ENCODE results near the gene MVK. TPM values are rescaled to one million over a fixed set of nuclear protein-coding genes. Genes with fewer than 3 reads are reported as not detected.

MVK gene
- total RNA-seq, 1 donor from 2014 or later, result 13.0 TPM

DNA sequence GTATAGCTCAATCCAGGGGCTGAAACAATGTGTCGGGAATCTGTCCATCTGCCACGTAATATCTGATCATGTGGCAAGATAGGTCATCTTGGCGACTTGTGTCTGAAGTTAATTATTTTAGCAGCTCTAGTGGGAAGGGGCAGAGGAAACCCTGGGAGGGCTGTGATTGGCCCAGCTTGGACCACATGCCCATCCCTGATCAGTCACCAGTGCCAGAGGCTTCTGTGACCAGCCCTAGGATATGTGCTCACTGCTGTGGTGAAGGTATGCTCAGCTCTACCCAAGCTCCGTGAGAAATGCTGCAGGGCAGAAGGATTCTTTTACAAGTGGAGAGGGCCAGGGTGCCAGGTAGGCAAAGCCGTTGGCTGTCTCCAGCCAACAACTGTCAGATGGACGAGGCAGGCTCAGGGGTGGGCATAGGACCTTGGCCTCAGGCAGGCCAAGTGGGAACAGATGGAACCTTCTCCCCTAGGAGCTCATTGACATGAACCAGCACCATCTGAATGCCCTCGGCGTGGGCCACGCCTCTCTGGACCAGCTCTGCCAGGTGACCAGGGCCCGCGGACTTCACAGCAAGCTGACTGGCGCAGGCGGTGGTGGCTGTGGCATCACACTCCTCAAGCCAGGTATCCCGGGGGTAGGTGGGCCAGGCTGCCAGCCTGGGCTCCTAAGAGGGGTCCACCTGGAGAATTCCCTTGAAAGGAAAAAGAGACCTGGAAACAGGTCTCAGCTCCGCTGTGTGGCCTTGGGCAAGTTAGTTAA, 21.1 kb downstream of the MVK start:
- peaks cover 38 to 42% (median 38%) of the 10 kb centered on the region in 3 donors for H3K4me1 ChIP-seq (ENCODE audit: control insufficient read depth in 3 of 3, insufficient read depth in 3 of 3, low read length in 3 of 3)
- H3K9ac ChIP-seq (ENCODE audit: low read depth in 1 of 3, low read length in 3 of 3), result peak overlapping the region in 1 of 3 donors; percentile 3
- no peaks in the 10 kb centered on the region for H3K27me3 ChIP-seq (ENCODE audit: control insufficient read depth in 3 of 3, insufficient read depth in 3 of 3, low read length in 3 of 3)
- H3K27ac ChIP-seq (ENCODE audit: low read depth, low read length), result peak overlapping the region; percentile 28
- peaks cover 0 to 9% (median 0%) of the 10 kb centered on the region in 3 donors for H3K36me3 ChIP-seq (ENCODE audit: control insufficient read depth in 3 of 3, insufficient read depth in 3 of 3, low read length in 3 of 3)
- H3K9me3 ChIP-seq (ENCODE audit: control insufficient read depth in 3 of 3, low read length in 3 of 3), result no peaks in the 10 kb centered on the region
- H3K4me3 ChIP-seq (ENCODE audit: low read length in 3 of 3), result no peak overlapping the region

DNA sequence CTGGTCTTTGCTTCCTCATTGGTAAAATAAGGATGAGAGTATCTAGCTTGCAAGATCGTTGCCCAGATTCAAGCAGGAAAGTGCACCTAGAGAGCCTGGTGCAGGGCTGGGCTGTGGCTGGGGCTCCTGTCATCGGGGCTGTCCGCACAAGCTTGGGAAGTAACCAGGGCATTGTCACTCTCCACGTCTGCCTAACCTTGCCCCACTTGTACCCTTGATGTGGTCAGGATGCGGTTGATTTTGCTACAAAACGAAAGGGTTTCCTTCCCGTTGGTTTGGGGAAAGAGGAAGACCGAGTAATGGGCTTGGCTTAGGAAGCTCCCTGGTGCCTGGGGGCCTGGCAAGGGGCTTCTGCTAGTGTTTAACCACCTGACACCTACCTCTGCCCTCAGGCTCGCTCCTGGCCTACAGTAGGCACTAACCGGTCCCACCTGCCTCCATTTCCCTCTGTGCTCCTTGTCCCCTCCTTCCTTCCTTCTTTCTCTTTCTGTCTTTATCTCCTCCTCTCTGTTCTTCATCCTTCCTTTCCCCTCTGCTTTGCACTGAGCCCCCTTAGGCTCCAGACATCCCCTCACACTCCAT, 21.8 kb downstream of the MVK start:
- Histone ChIP-seq H3K9ac (ENCODE audit: low read depth in 1 of 3, low read length in 3 of 3) (no peak overlapping the region), H3K27me3 (ENCODE audit: control insufficient read depth in 3 of 3, insufficient read depth in 3 of 3, low read length in 3 of 3) (no peaks in the 10 kb centered on the region), H3K9me3 (ENCODE audit: control insufficient read depth in 3 of 3, low read length in 3 of 3) (no peaks in the 10 kb centered on the region), H3K36me3 (ENCODE audit: control insufficient read depth in 3 of 3, insufficient read depth in 3 of 3, low read length in 3 of 3) (peaks cover 0 to 9% (median 0%) of the 10 kb centered on the region in 3 donors), H3K4me3 (ENCODE audit: low read length in 3 of 3) (no peak overlapping the region), H3K27ac (ENCODE audit: low read depth, low read length) (no peak overlapping the region), H3K4me1 (ENCODE audit: control insufficient read depth in 3 of 3, insufficient read depth in 3 of 3, low read length in 3 of 3) (peaks cover 38 to 42% (median 38%) of the 10 kb centered on the region in 3 donors)

DNA sequence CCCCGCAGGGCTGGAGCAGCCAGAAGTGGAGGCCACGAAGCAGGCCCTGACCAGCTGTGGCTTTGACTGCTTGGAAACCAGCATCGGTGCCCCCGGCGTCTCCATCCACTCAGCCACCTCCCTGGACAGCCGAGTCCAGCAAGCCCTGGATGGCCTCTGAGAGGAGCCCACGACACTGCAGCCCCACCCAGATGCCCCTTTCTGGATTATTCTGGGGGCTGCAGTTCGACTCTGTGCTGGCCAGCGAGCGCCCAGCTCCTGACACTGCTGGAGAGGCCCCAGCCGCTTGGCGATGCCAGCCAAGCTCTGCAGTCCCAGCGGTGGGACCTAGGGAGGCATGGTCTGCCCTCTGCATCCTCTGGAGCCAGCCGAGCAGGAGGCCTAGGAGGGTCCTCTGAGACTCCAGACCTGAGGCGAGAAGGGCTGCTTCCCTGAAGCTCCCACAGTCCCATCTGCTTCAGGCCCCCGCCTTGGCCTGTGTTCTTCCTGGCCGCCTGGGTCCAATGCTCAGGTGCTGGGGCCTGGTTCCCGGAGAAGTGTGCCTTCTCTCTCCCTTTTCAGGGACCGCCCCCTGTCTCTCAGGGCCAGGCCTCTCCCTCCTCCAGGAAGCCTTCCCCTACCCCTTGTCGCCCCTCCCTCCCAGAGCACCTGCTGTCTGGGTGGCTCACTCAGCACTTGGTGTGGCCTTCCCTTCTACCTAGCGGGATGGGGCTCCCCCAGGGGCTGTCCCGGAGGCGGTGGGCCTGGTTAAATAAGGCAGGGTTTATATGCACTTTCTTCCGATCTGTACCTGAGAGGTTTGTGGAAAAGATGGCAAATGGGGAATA, 23.0 kb downstream of the MVK start:
- H3K9me3 ChIP-seq (ENCODE audit: control insufficient read depth in 3 of 3, low read length in 3 of 3), result no peaks in the 10 kb centered on the region
- H3K36me3 ChIP-seq (ENCODE audit: control insufficient read depth in 3 of 3, insufficient read depth in 3 of 3, low read length in 3 of 3), result peaks cover 0 to 9% (median 0%) of the 10 kb centered on the region in 3 donors
- no peak overlapping the region for H3K4me3 ChIP-seq (ENCODE audit: low read length in 3 of 3)
- no peak overlapping the region for H3K27ac ChIP-seq (ENCODE audit: low read depth, low read length)
- peaks cover 38 to 42% (median 38%) of the 10 kb centered on the region in 3 donors for H3K4me1 ChIP-seq (ENCODE audit: control insufficient read depth in 3 of 3, insufficient read depth in 3 of 3, low read length in 3 of 3)
- H3K27me3 ChIP-seq (ENCODE audit: control insufficient read depth in 3 of 3, insufficient read depth in 3 of 3, low read length in 3 of 3), result no peaks in the 10 kb centered on the region
- H3K9ac ChIP-seq (ENCODE audit: low read depth in 1 of 3, low read length in 3 of 3), result no peak overlapping the region

DNA sequence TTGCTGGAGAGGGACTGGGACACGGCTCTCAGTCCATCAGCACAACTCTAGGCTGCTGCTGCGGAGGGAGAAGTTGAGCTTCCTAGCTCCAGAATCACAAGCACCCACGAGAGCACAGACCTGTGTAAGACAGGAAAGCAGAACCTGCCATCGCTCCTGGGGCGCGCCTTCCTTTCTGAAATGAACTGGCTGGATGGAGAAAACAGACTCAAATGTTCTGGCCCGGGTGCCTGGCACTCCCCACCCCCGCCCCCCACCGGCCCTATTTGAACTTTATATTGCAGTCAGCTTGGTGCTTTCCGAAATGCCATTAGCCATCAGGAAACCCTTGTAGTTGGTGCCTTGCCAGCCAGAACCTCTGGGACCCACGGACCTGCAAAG, 23.8 kb downstream of the MVK start:
- Histone ChIP-seq H3K36me3 (ENCODE audit: control insufficient read depth in 3 of 3, insufficient read depth in 3 of 3, low read length in 3 of 3) (peaks cover 0 to 9% (median 0%) of the 10 kb centered on the region in 3 donors), H3K4me3 (ENCODE audit: low read length in 3 of 3) (no peak overlapping the region), H3K27ac (ENCODE audit: low read depth, low read length) (no peak overlapping the region), H3K4me1 (ENCODE audit: control insufficient read depth in 3 of 3, insufficient read depth in 3 of 3, low read length in 3 of 3) (peaks cover 32 to 36% (median 36%) of the 10 kb centered on the region in 3 donors), H3K27me3 (ENCODE audit: control insufficient read depth in 3 of 3, insufficient read depth in 3 of 3, low read length in 3 of 3) (no peaks in the 10 kb centered on the region), H3K9me3 (ENCODE audit: control insufficient read depth in 3 of 3, low read length in 3 of 3) (no peaks in the 10 kb centered on the region), H3K9ac (ENCODE audit: low read depth in 1 of 3, low read length in 3 of 3) (no peak overlapping the region)

DNA sequence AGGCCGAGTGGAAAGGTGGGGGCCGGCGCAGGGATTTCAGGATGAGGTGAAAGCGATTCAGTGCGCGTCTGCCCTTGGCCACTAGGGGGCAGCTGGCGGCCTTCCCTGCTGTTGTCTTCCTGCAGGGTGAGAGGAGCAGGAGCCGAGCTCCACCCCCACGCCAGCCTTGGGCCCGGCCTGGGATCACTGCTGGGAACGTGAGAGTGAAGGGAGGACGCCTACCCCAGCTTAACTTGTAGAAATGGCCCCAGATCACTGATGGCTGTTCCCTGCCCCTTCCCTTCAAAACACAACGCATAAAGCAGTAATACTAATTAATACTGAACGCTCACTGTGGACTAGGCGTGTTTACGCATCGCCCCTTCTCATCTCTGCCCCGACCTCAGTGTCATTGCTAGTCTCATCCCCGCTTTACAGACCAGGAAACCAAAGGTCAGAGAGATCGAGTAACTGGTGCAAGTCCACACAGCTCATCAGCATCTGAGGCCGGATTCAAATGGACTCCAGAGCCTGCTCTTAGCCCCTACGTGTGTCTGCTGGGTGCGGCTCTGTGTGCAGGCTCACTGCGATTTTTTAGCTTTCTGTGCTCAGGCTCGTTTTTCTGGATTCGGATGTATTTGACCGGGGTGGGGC, 24.3 kb downstream of the MVK start:
- Histone ChIP-seq H3K9ac (ENCODE audit: low read depth in 1 of 3, low read length in 3 of 3) (peak overlapping the region in 2 of 3 donors; percentile 54 to 69), H3K27ac (ENCODE audit: low read depth, low read length) (peak overlapping the region; percentile 3), H3K27me3 (ENCODE audit: control insufficient read depth in 3 of 3, insufficient read depth in 3 of 3, low read length in 3 of 3) (no peaks in the 10 kb centered on the region), H3K4me3 (ENCODE audit: low read length in 3 of 3) (peak overlapping the region in 1 of 3 donors; percentile 35), H3K9me3 (ENCODE audit: control insufficient read depth in 3 of 3, low read length in 3 of 3) (no peaks in the 10 kb centered on the region), H3K4me1 (ENCODE audit: control insufficient read depth in 3 of 3, insufficient read depth in 3 of 3, low read length in 3 of 3) (peaks cover 27 to 31% (median 30%) of the 10 kb centered on the region in 3 donors), H3K36me3 (ENCODE audit: control insufficient read depth in 3 of 3, insufficient read depth in 3 of 3, low read length in 3 of 3) (peaks cover 0 to 9% (median 0%) of the 10 kb centered on the region in 3 donors)

DNA sequence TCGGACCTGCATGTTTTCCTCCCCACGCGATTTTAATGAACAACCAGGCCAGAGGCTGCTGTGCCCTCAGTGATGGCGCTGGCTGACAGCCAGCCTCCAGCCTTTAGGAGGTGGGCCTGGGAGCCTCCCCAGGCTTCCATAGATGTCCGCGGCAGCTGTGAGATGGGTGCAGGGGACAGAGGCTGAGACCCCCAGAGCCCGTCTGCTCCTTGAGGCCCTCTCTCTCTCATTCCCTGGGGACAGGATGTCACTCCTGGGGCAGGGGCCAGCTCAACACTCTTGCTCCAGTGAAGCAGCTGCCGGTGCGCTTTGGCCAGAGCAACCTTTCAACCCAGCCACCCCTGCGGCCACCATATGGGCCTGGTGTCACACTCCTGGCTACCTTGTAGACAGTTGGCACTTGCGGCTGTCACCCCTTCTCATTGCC, 24.8 kb downstream of the MVK start:
- peak overlapping the region; percentile 3 for H3K27ac ChIP-seq (ENCODE audit: low read depth, low read length)

DNA sequence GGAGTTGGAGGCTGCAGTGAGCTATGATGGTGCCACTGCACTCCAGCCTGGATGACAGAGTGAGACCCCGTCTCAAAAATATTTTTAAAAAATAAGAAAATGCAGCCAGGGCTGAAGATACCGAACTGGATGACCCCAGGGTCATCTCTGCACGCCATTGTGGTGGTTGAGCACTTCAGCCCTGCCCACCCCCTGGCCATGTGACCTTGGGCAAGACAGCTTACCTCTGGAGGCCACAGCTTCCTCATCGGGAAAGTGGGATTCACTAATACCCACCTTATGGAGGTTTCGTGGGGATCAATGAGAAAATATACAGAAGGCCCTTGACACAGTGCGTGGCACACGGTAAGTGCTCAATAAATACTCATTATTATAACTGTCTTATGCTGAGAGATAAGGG, 25.5 kb downstream of the MVK start:
- no peak overlapping the region for H3K4me3 ChIP-seq (ENCODE audit: low read length in 3 of 3)
- peaks cover 17 to 19% (median 19%) of the 10 kb centered on the region in 3 donors for H3K4me1 ChIP-seq (ENCODE audit: control insufficient read depth in 3 of 3, insufficient read depth in 3 of 3, low read length in 3 of 3)

More for the DNA sequence above, 24.8 kb downstream of the MVK start:
- Histone ChIP-seq H3K36me3 (ENCODE audit: control insufficient read depth in 3 of 3, insufficient read depth in 3 of 3, low read length in 3 of 3) (peaks cover 0 to 9% (median 0%) of the 10 kb centered on the region in 3 donors), H3K4me1 (ENCODE audit: control insufficient read depth in 3 of 3, insufficient read depth in 3 of 3, low read length in 3 of 3) (peaks cover 22 to 25% (median 25%) of the 10 kb centered on the region in 3 donors), H3K27me3 (ENCODE audit: control insufficient read depth in 3 of 3, insufficient read depth in 3 of 3, low read length in 3 of 3) (no peaks in the 10 kb centered on the region), H3K9ac (ENCODE audit: low read depth in 1 of 3, low read length in 3 of 3) (peak overlapping the region in 1 of 3 donors; percentile 54), H3K4me3 (ENCODE audit: low read length in 3 of 3) (no peak overlapping the region), H3K9me3 (ENCODE audit: control insufficient read depth in 3 of 3, low read length in 3 of 3) (no peaks in the 10 kb centered on the region)

DNA sequence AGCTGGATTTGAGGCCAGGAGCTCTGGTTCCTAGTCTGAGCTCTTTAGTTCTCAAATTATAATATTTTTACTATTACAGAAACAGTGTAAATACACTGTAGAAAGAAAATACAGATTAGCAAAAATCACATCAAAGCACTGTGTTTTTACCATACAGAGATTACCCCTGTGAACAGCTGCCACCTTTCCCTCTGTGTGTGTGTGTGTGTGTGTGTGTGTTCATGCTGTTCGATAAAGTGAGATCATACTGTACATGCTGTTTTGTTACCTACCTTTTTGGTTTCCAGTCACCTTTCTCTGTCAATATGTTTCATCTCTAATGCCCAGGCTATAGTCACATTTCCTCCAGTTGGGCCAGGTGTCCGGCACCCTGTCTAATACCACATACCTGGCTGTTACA, 26.9 kb downstream of the MVK start:
- Histone ChIP-seq H3K36me3 (ENCODE audit: control insufficient read depth in 3 of 3, insufficient read depth in 3 of 3, low read length in 3 of 3) (peaks cover 0 to 6% (median 0%) of the 10 kb centered on the region in 3 donors), H3K4me1 (ENCODE audit: control insufficient read depth in 3 of 3, insufficient read depth in 3 of 3, low read length in 3 of 3) (peaks cover 10 to 12% (median 10%) of the 10 kb centered on the region in 3 donors)

More for the DNA sequence above, 25.5 kb downstream of the MVK start:
- H3K9ac ChIP-seq (ENCODE audit: low read depth in 1 of 3, low read length in 3 of 3), result no peak overlapping the region
- no peaks in the 10 kb centered on the region for H3K27me3 ChIP-seq (ENCODE audit: control insufficient read depth in 3 of 3, insufficient read depth in 3 of 3, low read length in 3 of 3)
- H3K9me3 ChIP-seq (ENCODE audit: control insufficient read depth in 3 of 3, low read length in 3 of 3), result no peaks in the 10 kb centered on the region
- no peak overlapping the region for H3K27ac ChIP-seq (ENCODE audit: low read depth, low read length)
- H3K36me3 ChIP-seq (ENCODE audit: control insufficient read depth in 3 of 3, insufficient read depth in 3 of 3, low read length in 3 of 3), result peaks cover 0 to 9% (median 0%) of the 10 kb centered on the region in 3 donors

DNA sequence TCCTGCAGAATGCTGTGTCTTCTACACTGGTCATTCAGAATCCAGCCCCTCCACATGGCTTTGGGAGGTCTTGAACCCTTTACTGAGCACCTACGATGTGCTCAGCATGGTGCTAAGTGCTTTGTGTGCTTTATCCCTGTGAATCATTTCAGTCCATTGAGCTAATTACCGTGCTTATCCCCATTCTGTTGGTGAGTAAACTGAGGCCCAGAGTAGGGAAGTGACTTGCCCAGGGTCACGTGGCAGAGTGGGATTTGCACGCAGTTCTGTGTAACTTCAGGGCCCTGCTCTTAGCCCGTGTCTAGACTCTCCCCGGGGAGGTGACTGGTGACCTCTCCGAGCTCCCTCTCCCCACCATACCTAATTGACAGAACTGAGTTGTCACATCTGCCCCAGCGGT, 27.4 kb downstream of the MVK start:
- H3K36me3 ChIP-seq (ENCODE audit: control insufficient read depth in 3 of 3, insufficient read depth in 3 of 3, low read length in 3 of 3), result peaks cover 0 to 6% (median 0%) of the 10 kb centered on the region in 3 donors
- no peak overlapping the region for H3K4me3 ChIP-seq (ENCODE audit: low read length in 3 of 3)
- no peak overlapping the region for H3K27ac ChIP-seq (ENCODE audit: low read depth, low read length)
- peaks cover 10 to 12% (median 10%) of the 10 kb centered on the region in 3 donors for H3K4me1 ChIP-seq (ENCODE audit: control insufficient read depth in 3 of 3, insufficient read depth in 3 of 3, low read length in 3 of 3)
- no peak overlapping the region for H3K9ac ChIP-seq (ENCODE audit: low read depth in 1 of 3, low read length in 3 of 3)
- H3K27me3 ChIP-seq (ENCODE audit: control insufficient read depth in 3 of 3, insufficient read depth in 3 of 3, low read length in 3 of 3), result no peaks in the 10 kb centered on the region
- no peaks in the 10 kb centered on the region for H3K9me3 ChIP-seq (ENCODE audit: control insufficient read depth in 3 of 3, low read length in 3 of 3)

More for the DNA sequence above, 26.9 kb downstream of the MVK start:
- Histone ChIP-seq H3K4me3 (ENCODE audit: low read length in 3 of 3) (no peak overlapping the region), H3K27me3 (ENCODE audit: control insufficient read depth in 3 of 3, insufficient read depth in 3 of 3, low read length in 3 of 3) (no peaks in the 10 kb centered on the region), H3K9ac (ENCODE audit: low read depth in 1 of 3, low read length in 3 of 3) (no peak overlapping the region), H3K9me3 (ENCODE audit: control insufficient read depth in 3 of 3, low read length in 3 of 3) (no peaks in the 10 kb centered on the region), H3K27ac (ENCODE audit: low read depth, low read length) (no peak overlapping the region)

Data from skeletal muscle tissue (tissue), 4 donors.